Neural cell (in vitro differentiated cells): ENCODE data around the gene TMEM132C.

Experiments used
- CTCF ChIP-seq: fragments of 450-650 bp; IDR thresholded peaks from 2 replicates; pipeline ENCODE4 v1.5.1; 2014; ENCODE audit warnings: antibody characterized with exemption, mild to moderate bottlenecking, moderate library complexity; ENCODE audit not compliant: poor library complexity, severe bottlenecking
- EP300 ChIP-seq: fragments of 450-650 bp; conservative IDR thresholded peaks from 2 replicates; pipeline ENCODE4 v1.6.1; 2014; ENCODE audit warnings: antibody characterized with exemption, mild to moderate bottlenecking, moderate library complexity; ENCODE audit not compliant: poor library complexity, severe bottlenecking
- MXI1 ChIP-seq: fragments of 450-650 bp; conservative IDR thresholded peaks from 2 replicates; pipeline ENCODE4 v1.6.1; 2014; ENCODE audit warnings: antibody characterized with exemption, mild to moderate bottlenecking; ENCODE audit not compliant: poor library complexity, severe bottlenecking
- RAD21 ChIP-seq: fragments of 450-650 bp; conservative IDR thresholded peaks from 2 replicates; pipeline ENCODE4 v1.6.1; 2014; ENCODE audit warnings: antibody characterized with exemption, mild to moderate bottlenecking, moderate library complexity
- REST ChIP-seq: IDR thresholded peaks from 2 replicates; pipeline ENCODE4 v1.6.1; 2012; ENCODE audit warnings: borderline replicate concordance
- SMC3 ChIP-seq: fragments of 450-650 bp; conservative IDR thresholded peaks from 2 replicates; pipeline ENCODE4 v1.6.1; 2014; ENCODE audit warnings: antibody characterized with exemption, mild to moderate bottlenecking, moderate library complexity; ENCODE audit not compliant: poor library complexity

- TF ChIP-seq CTCF: no peak
- TF ChIP-seq REST: no peak
- TF ChIP-seq SMC3: no peak
- no peak for TF ChIP-seq RAD21
- TF ChIP-seq MXI1: no peak
- TF ChIP-seq EP300: no peak
Measured at GRCh38 chr12:128426511-128426910, 159.5 kb downstream of the TMEM132C start.
